ENCODE data around the gene FCRLA.
"Not testable (repeated sequence)": the region's sequence is repeated elsewhere in the genome, so short reads cannot be mapped to it uniquely, and the experiment has no call there.

FCRLA gene

GRCh38 chr1:161676441-161676840 lies 30.6 kb upstream of the FCRLA start:
- Histone ChIP-seq H3K4me1 (ENCODE audit: control insufficient read depth, insufficient read depth, low read length) (no peaks in the 10 kb centered on the region), H3K4me2 (ENCODE audit: low read length) (no peak overlapping the region), H3K4me3 (ENCODE audit: low read length) (no peak overlapping the region), H3K36me3 (ENCODE audit: insufficient read depth, low read length) (no peaks in the 10 kb centered on the region), H3K27me3 (ENCODE audit: control insufficient read depth, insufficient read depth, low read length) (peaks cover 20% of the 10 kb centered on the region), H3K9ac (ENCODE audit: low read depth, low read length) (no peak overlapping the region), H3K9me3 (replicated peaks; ENCODE audit: low read length) (no peaks in the 10 kb centered on the region)

GRCh38 chr1:161676958-161677689 lies 29.9 kb upstream of the FCRLA start:
- Histone ChIP-seq H3K27me3 (ENCODE audit: control insufficient read depth, insufficient read depth, low read length) (peaks cover 26% of the 10 kb centered on the region), H3K4me2 (ENCODE audit: low read length) (no peak overlapping the region), H3K9ac (ENCODE audit: low read depth, low read length) (no peak overlapping the region), H3K9me3 (replicated peaks; ENCODE audit: low read length) (no peaks in the 10 kb centered on the region), H3K4me3 (ENCODE audit: low read length) (no peak overlapping the region), H3K4me1 (ENCODE audit: control insufficient read depth, insufficient read depth, low read length) (no peaks in the 10 kb centered on the region), H3K36me3 (ENCODE audit: insufficient read depth, low read length) (no peaks in the 10 kb centered on the region)

GRCh38 chr1:161678500-161678899 lies 28.5 kb upstream of the FCRLA start:
- no peak overlapping the region for H3K4me2 ChIP-seq (ENCODE audit: low read length)
- H3K4me3 ChIP-seq (ENCODE audit: low read length) = no peak overlapping the region
- no peak overlapping the region for H3K9ac ChIP-seq (ENCODE audit: low read depth, low read length)

GRCh38 chr1:161681879-161682278 lies 25.1 kb upstream of the FCRLA start:
- Histone ChIP-seq H3K4me1 (ENCODE audit: control insufficient read depth, insufficient read depth, low read length) (no peaks in the 10 kb centered on the region), H3K4me3 (ENCODE audit: low read length) (no peak overlapping the region), H3K36me3 (ENCODE audit: insufficient read depth, low read length) (no peaks in the 10 kb centered on the region)

More at GRCh38 chr1:161678500-161678899, 28.5 kb upstream of the FCRLA start:
- H3K4me1 ChIP-seq (ENCODE audit: control insufficient read depth, insufficient read depth, low read length) = no peaks in the 10 kb centered on the region
- no peaks in the 10 kb centered on the region for H3K9me3 ChIP-seq (replicated peaks; ENCODE audit: low read length)
- H3K36me3 ChIP-seq (ENCODE audit: insufficient read depth, low read length) = no peaks in the 10 kb centered on the region
- peaks cover 32% of the 10 kb centered on the region for H3K27me3 ChIP-seq (ENCODE audit: control insufficient read depth, insufficient read depth, low read length)

GRCh38 chr1:161688946-161689345 lies 18.1 kb upstream of the FCRLA start:
- Histone ChIP-seq H3K9ac (ENCODE audit: low read depth, low read length) (no peak overlapping the region), H3K9me3 (replicated peaks; ENCODE audit: low read length) (no peaks in the 10 kb centered on the region), H3K4me3 (ENCODE audit: low read length) (no peak overlapping the region), H3K4me2 (ENCODE audit: low read length) (no peak overlapping the region), H3K36me3 (ENCODE audit: insufficient read depth, low read length) (no peaks in the 10 kb centered on the region), H3K27me3 (ENCODE audit: control insufficient read depth, insufficient read depth, low read length) (peaks cover 18% of the 10 kb centered on the region), H3K4me1 (ENCODE audit: control insufficient read depth, insufficient read depth, low read length) (no peaks in the 10 kb centered on the region)

More at GRCh38 chr1:161681879-161682278, 25.1 kb upstream of the FCRLA start:
- H3K9ac ChIP-seq (ENCODE audit: low read depth, low read length) = no peak overlapping the region
- no peaks in the 10 kb centered on the region for H3K9me3 ChIP-seq (replicated peaks; ENCODE audit: low read length)
- peaks cover 42% of the 10 kb centered on the region for H3K27me3 ChIP-seq (ENCODE audit: control insufficient read depth, insufficient read depth, low read length)
- H3K4me2 ChIP-seq (ENCODE audit: low read length) = no peak overlapping the region

GRCh38 chr1:161691846-161692245 lies 15.2 kb upstream of the FCRLA start:
- H3K27me3 ChIP-seq (ENCODE audit: control insufficient read depth, insufficient read depth, low read length) = peaks cover 15% of the 10 kb centered on the region
- no peak overlapping the region for H3K9ac ChIP-seq (ENCODE audit: low read depth, low read length)
- H3K9me3 ChIP-seq (replicated peaks; ENCODE audit: low read length) = no peaks in the 10 kb centered on the region
- H3K4me1 ChIP-seq (ENCODE audit: control insufficient read depth, insufficient read depth, low read length) = no peaks in the 10 kb centered on the region
- H3K36me3 ChIP-seq (ENCODE audit: insufficient read depth, low read length) = no peaks in the 10 kb centered on the region
- no peak overlapping the region for H3K4me3 ChIP-seq (ENCODE audit: low read length)
- H3K4me2 ChIP-seq (ENCODE audit: low read length) = no peak overlapping the region

GRCh38 chr1:161693020-161693712 lies 13.9 kb upstream of the FCRLA start:
- not testable (repeated sequence) for H3K9me3 ChIP-seq (replicated peaks; ENCODE audit: low read length); H3K4me2 ChIP-seq (ENCODE audit: low read length); H3K9ac ChIP-seq (ENCODE audit: low read depth, low read length); H3K4me3 ChIP-seq (ENCODE audit: low read length); H3K36me3 ChIP-seq (ENCODE audit: insufficient read depth, low read length); H3K4me1 ChIP-seq (ENCODE audit: control insufficient read depth, insufficient read depth, low read length)
- H3K27me3 ChIP-seq (ENCODE audit: control insufficient read depth, insufficient read depth, low read length) = peaks cover 17% of the 10 kb centered on the region

- not testable (repeated sequence) for H3K9me3 ChIP-seq (replicated peaks; ENCODE audit: low read length); H3K9ac ChIP-seq (ENCODE audit: low read depth, low read length); H3K4me1 ChIP-seq (ENCODE audit: control insufficient read depth, insufficient read depth, low read length); H3K36me3 ChIP-seq (ENCODE audit: insufficient read depth, low read length); H3K4me2 ChIP-seq (ENCODE audit: low read length); H3K27me3 ChIP-seq (ENCODE audit: control insufficient read depth, insufficient read depth, low read length); H3K4me3 ChIP-seq (ENCODE audit: low read length)
Measured at GRCh38 chr1:161698302-161698701, 8.7 kb upstream of the FCRLA start.

- H3K36me3 ChIP-seq (ENCODE audit: insufficient read depth, low read length) = no peaks in the 10 kb centered on the region
- no peak overlapping the region for H3K9ac ChIP-seq (ENCODE audit: low read depth, low read length)
- peaks cover 17% of the 10 kb centered on the region for H3K4me1 ChIP-seq (ENCODE audit: control insufficient read depth, insufficient read depth, low read length)
- no peak overlapping the region for H3K4me3 ChIP-seq (ENCODE audit: low read length)
- no peaks in the 10 kb centered on the region for H3K9me3 ChIP-seq (replicated peaks; ENCODE audit: low read length)
- H3K4me2 ChIP-seq (ENCODE audit: low read length) = no peak overlapping the region
- peaks cover 2% of the 10 kb centered on the region for H3K27me3 ChIP-seq (ENCODE audit: control insufficient read depth, insufficient read depth, low read length)
Measured at GRCh38 chr1:161702250-161702649, 4.8 kb upstream of the FCRLA start.

- Histone ChIP-seq H3K9ac (ENCODE audit: low read depth, low read length) (no peak overlapping the region), H3K27me3 (ENCODE audit: control insufficient read depth, insufficient read depth, low read length) (no peaks in the 10 kb centered on the region), H3K9me3 (replicated peaks; ENCODE audit: low read length) (no peaks in the 10 kb centered on the region), H3K36me3 (ENCODE audit: insufficient read depth, low read length) (no peaks in the 10 kb centered on the region), H3K4me3 (ENCODE audit: low read length) (no peak overlapping the region), H3K4me2 (ENCODE audit: low read length) (no peak overlapping the region), H3K4me1 (ENCODE audit: control insufficient read depth, insufficient read depth, low read length) (peaks cover 17% of the 10 kb centered on the region)
Measured at GRCh38 chr1:161705537-161705936, 1.5 kb upstream of the FCRLA start.

GRCh38 chr1:161706113-161706481 lies 932 bp upstream of the FCRLA start:
- Histone ChIP-seq H3K4me3 (ENCODE audit: low read length) (no peak overlapping the region), H3K9ac (ENCODE audit: low read depth, low read length) (peak overlapping the region; percentile 65), H3K4me1 (ENCODE audit: control insufficient read depth, insufficient read depth, low read length) (peaks cover 17% of the 10 kb centered on the region), H3K36me3 (ENCODE audit: insufficient read depth, low read length) (no peaks in the 10 kb centered on the region), H3K9me3 (replicated peaks; ENCODE audit: low read length) (no peaks in the 10 kb centered on the region), H3K27me3 (ENCODE audit: control insufficient read depth, insufficient read depth, low read length) (no peaks in the 10 kb centered on the region), H3K4me2 (ENCODE audit: low read length) (peak overlapping the region; percentile 61)

- H3K4me1 ChIP-seq (ENCODE audit: control insufficient read depth, insufficient read depth, low read length) = peaks cover 17% of the 10 kb centered on the region
- no peaks in the 10 kb centered on the region for H3K9me3 ChIP-seq (replicated peaks; ENCODE audit: low read length)
- H3K36me3 ChIP-seq (ENCODE audit: insufficient read depth, low read length) = no peaks in the 10 kb centered on the region
- H3K4me2 ChIP-seq (ENCODE audit: low read length) = no peak overlapping the region
- H3K4me3 ChIP-seq (ENCODE audit: low read length) = no peak overlapping the region
- no peak overlapping the region for H3K9ac ChIP-seq (ENCODE audit: low read depth, low read length)
- no peaks in the 10 kb centered on the region for H3K27me3 ChIP-seq (ENCODE audit: control insufficient read depth, insufficient read depth, low read length)
Measured at GRCh38 chr1:161707503-161707902, 474 bp downstream of the FCRLA start.

All from skeletal muscle satellite cell (primary cell).